Activated CD4-positive, alpha-beta T cell treated with anti-CD3 and anti-CD28 coated beads, Interleukin-2, Interleukin-6, amounts not matched to agents 100 ng/mL and 50 ng/mL, durations not matched to agents 16 hours and 8 hours (primary cell): ENCODE measurements around the gene DGKG.
A peak's percentile ranks its signal among the peaks of the same experiment; 100 is the strongest.

ENCODE experiments used
- DNase-seq: peaks from one replicate; pipeline ENCODE4 v3.0.0-alpha.2; 2020

The DGKG gene

GRCh38 chr3:186236357-186237020 is 125.5 kb downstream of the DGKG start:
- no peak for DNase-seq

- DNase-seq = peak; percentile 35
These were observed 126.5 kb downstream of the DGKG start for GRCh38 chr3:186235554-186235953.

- DNase-seq = no peak
These were observed 127.9 kb downstream of the DGKG start for GRCh38 chr3:186234152-186234551.

GRCh38 chr3:186226482-186226881 is 135.6 kb downstream of the DGKG start:
- DNase-seq = no peak

GRCh38 chr3:186225603-186226002 is 136.4 kb downstream of the DGKG start:
- no peak for DNase-seq

- DNase-seq = no peak
These were observed 137.9 kb downstream of the DGKG start for GRCh38 chr3:186224041-186224610.

- no peak for DNase-seq
These were observed 138.6 kb downstream of the DGKG start for GRCh38 chr3:186223476-186223875.

- no peak for DNase-seq
These were observed 140.2 kb downstream of the DGKG start for GRCh38 chr3:186221760-186222378.

GRCh38 chr3:186220911-186221645 is 141.0 kb downstream of the DGKG start:
- DNase-seq = no peak

GRCh38 chr3:186220365-186220764 is 141.7 kb downstream of the DGKG start:
- peak; percentile 59 for DNase-seq

- DNase-seq = no peak
These were observed 142.8 kb downstream of the DGKG start for GRCh38 chr3:186219211-186219638.

GRCh38 chr3:186218421-186218820 is 143.6 kb downstream of the DGKG start:
- DNase-seq = no peak

GRCh38 chr3:186217820-186218164 is 144.2 kb downstream of the DGKG start:
- DNase-seq = peak; percentile 84

GRCh38 chr3:186216900-186217819 is 144.9 kb downstream of the DGKG start:
- DNase-seq = no peak

- no peak for DNase-seq
These were observed 147.4 kb downstream of the DGKG start for GRCh38 chr3:186214670-186215069.

GRCh38 chr3:186213946-186214345 is 148.1 kb downstream of the DGKG start:
- DNase-seq = no peak

- DNase-seq = no peak
These were observed 149.4 kb downstream of the DGKG start for GRCh38 chr3:186212611-186213010.

- DNase-seq = no peak
These were observed 151.1 kb downstream of the DGKG start for GRCh38 chr3:186210852-186211500.

- DNase-seq = no peak
These were observed 152.0 kb downstream of the DGKG start for GRCh38 chr3:186209810-186210752.

- DNase-seq = no peak
These were observed 153.6 kb downstream of the DGKG start for GRCh38 chr3:186208296-186208989.
